ENCODE data around the gene ECE2.

GRCh38 chr3:184258926-184259325 is 16.9 kb upstream of the ECE2 start:
- TF ChIP-seq CTCF (IDR thresholded peaks at IDR 0.05; ENCODE audit: poor library complexity, severe bottlenecking) (no peak), SMC3 (conservative IDR thresholded peaks at IDR 0.05; ENCODE audit: poor library complexity) (no peak), RAD21 (conservative IDR thresholded peaks at IDR 0.05) (no peak), TAF1 (IDR thresholded peaks at IDR 0.05; ENCODE audit: low read depth) (no peak), REST (IDR thresholded peaks at IDR 0.05; ENCODE audit: borderline replicate concordance) (no peak), POLR2AphosphoS5 (IDR thresholded peaks at IDR 0.05) (no peak)
